ENCODE results near the gene EPHB2. TPM values are rescaled to one million over a fixed set of nuclear protein-coding genes. Genes with fewer than 3 reads are reported as not detected.

Gene EPHB2
- total and polyA plus RNA-seq, 9 donors = 2.5 to 55.1 (median 15.1) TPM

GRCh38 chr1:22733643-22734042, 23.0 kb downstream of the EPHB2 start:
- H3K4me3 ChIP-seq = no peak overlapping the region
- intact Hi-C loops (cut with DNase I) = no loop called here
- WGBS, 3 donors = 91 to 96% (median 94%) methylated on average over 8 of the region's 8 CpGs
- H3K36me3 ChIP-seq = no peaks in the 10 kb centered on the region
- H3K27me3 ChIP-seq = no peaks in the 10 kb centered on the region
- H3K4me1 ChIP-seq (ENCODE audit: insufficient read depth) = no peaks in the 10 kb centered on the region
- no peaks in the 10 kb centered on the region for H3K9me3 ChIP-seq
- H3K27ac ChIP-seq = no peak overlapping the region
- no peak for TF ChIP-seq CTCF (IDR thresholded peaks at IDR 0.05)
- no peak for DNase-seq

GRCh38 chr1:22736501-22737080, 26.0 kb downstream of the EPHB2 start:
- no peak for TF ChIP-seq EP300 (IDR thresholded peaks at IDR 0.05)
- 79 to 89% (median 86%) methylated on average over 21 to 23 of the region's 23 CpGs for WGBS, 3 donors

GRCh38 chr1:22737374-22738068, 26.9 kb downstream of the EPHB2 start:
- H3K27me3 ChIP-seq = no peaks in the 10 kb centered on the region
- no peak for TF ChIP-seq POLR2A (IDR thresholded peaks at IDR 0.05)
- TF ChIP-seq EP300 (IDR thresholded peaks at IDR 0.05) = no peak
- TF ChIP-seq CTCF (IDR thresholded peaks at IDR 0.05) = no peak
- H3K27ac ChIP-seq = no peak overlapping the region
- DNase-seq = no peak
- H3K36me3 ChIP-seq = no peaks in the 10 kb centered on the region
- peaks cover 2% of the 10 kb centered on the region for H3K4me1 ChIP-seq (ENCODE audit: insufficient read depth)
- H3K4me3 ChIP-seq = no peak overlapping the region
- H3K9me3 ChIP-seq = no peaks in the 10 kb centered on the region
- intact Hi-C loops (cut with DNase I) = no loop called here
- 79 to 88% (median 87%) methylated on average over 2 of the region's 2 CpGs for WGBS, 3 donors

More at GRCh38 chr1:22736501-22737080, 26.0 kb downstream of the EPHB2 start:
- Histone ChIP-seq H3K27ac (no peak overlapping the region), H3K4me1 (ENCODE audit: insufficient read depth) (peaks cover 2% of the 10 kb centered on the region), H3K4me3 (no peak overlapping the region), H3K36me3 (no peaks in the 10 kb centered on the region), H3K27me3 (no peaks in the 10 kb centered on the region), H3K9me3 (no peaks in the 10 kb centered on the region)
- DNase-seq = no peak
- intact Hi-C loops (cut with DNase I) = no loop called here

GRCh38 chr1:22738069-22738435, 27.4 kb downstream of the EPHB2 start:
- DNase-seq = no peak
- Histone ChIP-seq H3K36me3 (no peaks in the 10 kb centered on the region), H3K27me3 (no peaks in the 10 kb centered on the region), H3K27ac (no peak overlapping the region), H3K4me1 (ENCODE audit: insufficient read depth) (peaks cover 2% of the 10 kb centered on the region), H3K4me3 (no peak overlapping the region), H3K9me3 (no peaks in the 10 kb centered on the region)
- 93 to 100% (median 94%) methylated on average over 1 of the region's 1 CpG for whole genome bisulfite sequencing, 3 donors
- no peak for TF ChIP-seq POLR2A (IDR thresholded peaks at IDR 0.05)
- no peak for TF ChIP-seq CTCF (IDR thresholded peaks at IDR 0.05)
- TF ChIP-seq EP300 (IDR thresholded peaks at IDR 0.05) = no peak
- intact Hi-C loops (cut with DNase I) = no loop called here

- peaks cover 2% of the 10 kb centered on the region for H3K4me1 ChIP-seq (ENCODE audit: insufficient read depth)
- 87 to 91% (median 90%) methylated on average over 4 of the region's 4 CpGs for WGBS, 3 donors
- no peaks in the 10 kb centered on the region for H3K9me3 ChIP-seq
- H3K27me3 ChIP-seq = no peaks in the 10 kb centered on the region
- no peak for DNase-seq
- H3K27ac ChIP-seq = no peak overlapping the region
- no peak overlapping the region for H3K4me3 ChIP-seq
- H3K36me3 ChIP-seq = no peaks in the 10 kb centered on the region
- TF ChIP-seq POLR2A (IDR thresholded peaks at IDR 0.05) (no peak), EP300 (IDR thresholded peaks at IDR 0.05) (no peak), CTCF (IDR thresholded peaks at IDR 0.05) (no peak)
- intact Hi-C loops (cut with DNase I) = no loop called here
Measured at GRCh38 chr1:22738522-22738921, 27.9 kb downstream of the EPHB2 start.
